ENCODE results near the gene KRTAP12-1. TPM values are rescaled to one million over a fixed set of nuclear protein-coding genes. Genes with fewer than 3 reads are reported as not detected.

Gene KRTAP12-1
- total RNA-seq, 1 donor from 2014 or later = not detected

- no peak for TF ChIP-seq CTCF (IDR thresholded peaks at IDR 0.05; ENCODE audit: insufficient read depth, low read length, poor library complexity, severe bottlenecking)
- DNase-seq (ENCODE audit: low read depth) = no peak
- Histone ChIP-seq H3K4me3 (ENCODE audit: low read depth, low read length) (no peak overlapping the region), H3K36me3 (ENCODE audit: control insufficient read depth, insufficient read depth, low read length) (no peaks in the 10 kb centered on the region), H3K27me3 (ENCODE audit: control insufficient read depth, insufficient read depth, low read length) (peaks cover 25% of the 10 kb centered on the region)
Observed at GRCh38 chr21:44716984-44717383, 35.0 kb upstream of the KRTAP12-1 start.

DNA sequence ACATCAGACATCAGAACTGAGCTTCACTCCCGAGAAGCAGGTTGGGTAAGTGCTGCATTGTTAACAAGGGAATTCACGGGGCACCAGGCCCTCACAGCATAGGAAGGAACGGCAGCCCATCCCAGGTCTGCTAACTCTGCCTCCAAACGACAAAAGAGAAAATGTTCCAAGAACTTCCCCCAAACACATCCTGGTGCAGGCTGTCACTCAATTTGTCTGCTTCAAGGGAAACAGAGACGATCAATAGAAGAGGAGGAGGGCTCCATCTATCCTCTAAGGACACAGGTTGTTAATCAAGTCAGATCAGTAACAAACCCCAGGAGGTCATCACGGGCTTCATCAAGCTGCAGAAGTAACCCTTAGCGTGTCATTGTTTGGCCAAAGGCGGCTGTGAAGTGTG, 32.9 kb upstream of the KRTAP12-1 start:
- no peak for DNase-seq (ENCODE audit: low read depth)
- Histone ChIP-seq H3K4me3 (ENCODE audit: low read depth, low read length) (no peak overlapping the region), H3K27me3 (ENCODE audit: control insufficient read depth, insufficient read depth, low read length) (peaks cover 46% of the 10 kb centered on the region), H3K36me3 (ENCODE audit: control insufficient read depth, insufficient read depth, low read length) (no peaks in the 10 kb centered on the region)
- TF ChIP-seq CTCF (IDR thresholded peaks at IDR 0.05; ENCODE audit: insufficient read depth, low read length, poor library complexity, severe bottlenecking) = no peak

- Histone ChIP-seq H3K36me3 (ENCODE audit: control insufficient read depth, insufficient read depth, low read length) (no peaks in the 10 kb centered on the region), H3K4me3 (ENCODE audit: low read depth, low read length) (no peak overlapping the region), H3K27me3 (ENCODE audit: control insufficient read depth, insufficient read depth, low read length) (peaks cover 56% of the 10 kb centered on the region)
- DNase-seq (ENCODE audit: low read depth) = no peak
- TF ChIP-seq CTCF (IDR thresholded peaks at IDR 0.05; ENCODE audit: insufficient read depth, low read length, poor library complexity, severe bottlenecking) = no peak
Observed at GRCh38 chr21:44713846-44714245, 31.9 kb upstream of the KRTAP12-1 start.

GRCh38 chr21:44713130-44713529, 31.2 kb upstream of the KRTAP12-1 start:
- TF ChIP-seq CTCF (IDR thresholded peaks at IDR 0.05; ENCODE audit: insufficient read depth, low read length, poor library complexity, severe bottlenecking) = no peak

DNA sequence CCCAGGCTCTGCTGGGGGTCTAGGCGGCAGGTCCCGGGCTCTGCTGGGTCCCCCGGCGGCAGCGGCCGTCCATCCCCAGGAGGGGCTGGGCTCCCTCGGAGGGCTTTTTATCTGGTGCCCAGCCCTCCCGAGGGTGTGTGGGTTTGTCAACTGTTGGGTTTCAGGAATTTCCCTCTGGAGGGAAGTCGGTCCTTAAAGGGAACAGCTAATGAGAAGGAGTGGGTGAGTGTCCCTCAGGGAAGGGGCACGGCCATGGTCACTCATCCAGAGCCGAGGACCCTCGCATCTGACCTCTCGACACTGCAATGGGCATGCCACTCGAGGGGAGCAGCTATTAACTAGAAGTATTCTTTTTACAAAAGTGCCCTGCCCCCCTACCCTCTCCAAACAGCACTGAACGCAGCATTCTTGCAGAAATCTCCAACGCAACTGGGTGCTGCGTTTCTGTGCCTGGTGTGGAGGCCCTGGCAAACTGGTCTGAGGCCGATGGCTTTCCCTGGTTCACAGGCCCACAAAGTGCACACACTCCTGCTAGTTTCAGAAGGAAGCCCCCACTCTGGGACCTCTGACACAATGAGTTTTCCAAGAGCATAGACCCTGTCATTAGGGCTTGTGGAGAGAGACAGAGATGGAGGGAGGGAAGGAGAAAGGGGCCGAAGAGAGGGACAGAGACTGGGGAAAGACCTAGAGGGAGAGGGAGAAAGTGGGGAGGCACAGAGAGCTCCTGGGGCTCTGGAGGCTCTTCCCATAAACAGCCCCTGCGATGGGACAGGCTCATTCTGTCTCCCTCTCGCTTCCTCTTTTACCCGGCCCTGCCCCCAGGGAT, 30.5 kb upstream of the KRTAP12-1 start:
- no peak overlapping the region for H3K4me3 ChIP-seq (ENCODE audit: low read depth, low read length)
- no peak for DNase-seq (ENCODE audit: low read depth)
- no peak for TF ChIP-seq CTCF (IDR thresholded peaks at IDR 0.05; ENCODE audit: insufficient read depth, low read length, poor library complexity, severe bottlenecking)
- no peaks in the 10 kb centered on the region for H3K36me3 ChIP-seq (ENCODE audit: control insufficient read depth, insufficient read depth, low read length)
- H3K27me3 ChIP-seq (ENCODE audit: control insufficient read depth, insufficient read depth, low read length) = peaks cover 62% of the 10 kb centered on the region

More at GRCh38 chr21:44713130-44713529, 31.2 kb upstream of the KRTAP12-1 start:
- Histone ChIP-seq H3K36me3 (ENCODE audit: control insufficient read depth, insufficient read depth, low read length) (no peaks in the 10 kb centered on the region), H3K4me3 (ENCODE audit: low read depth, low read length) (no peak overlapping the region), H3K27me3 (ENCODE audit: control insufficient read depth, insufficient read depth, low read length) (peaks cover 56% of the 10 kb centered on the region)
- DNase-seq (ENCODE audit: low read depth) = no peak

All from kidney epithelial cell (primary cell).